HG02943 (cell line): ENCODE results near the gene IDH3G.
A peak's percentile ranks its signal among the peaks of the same experiment; 100 is the strongest.
"Not testable (repeated sequence)": the region's sequence is repeated elsewhere in the genome, so short reads cannot be mapped to it uniquely, and the experiment has no call there.

Experiments used
- ATAC-seq: cut with Tn5 transposase; IDR thresholded peaks from one replicate; pipeline ENCODE4 v1.9.1; 2021; ENCODE audit warnings: mild to moderate bottlenecking, low read depth, moderate library complexity; ENCODE audit not compliant: unreplicated experiment

Gene IDH3G

DNA sequence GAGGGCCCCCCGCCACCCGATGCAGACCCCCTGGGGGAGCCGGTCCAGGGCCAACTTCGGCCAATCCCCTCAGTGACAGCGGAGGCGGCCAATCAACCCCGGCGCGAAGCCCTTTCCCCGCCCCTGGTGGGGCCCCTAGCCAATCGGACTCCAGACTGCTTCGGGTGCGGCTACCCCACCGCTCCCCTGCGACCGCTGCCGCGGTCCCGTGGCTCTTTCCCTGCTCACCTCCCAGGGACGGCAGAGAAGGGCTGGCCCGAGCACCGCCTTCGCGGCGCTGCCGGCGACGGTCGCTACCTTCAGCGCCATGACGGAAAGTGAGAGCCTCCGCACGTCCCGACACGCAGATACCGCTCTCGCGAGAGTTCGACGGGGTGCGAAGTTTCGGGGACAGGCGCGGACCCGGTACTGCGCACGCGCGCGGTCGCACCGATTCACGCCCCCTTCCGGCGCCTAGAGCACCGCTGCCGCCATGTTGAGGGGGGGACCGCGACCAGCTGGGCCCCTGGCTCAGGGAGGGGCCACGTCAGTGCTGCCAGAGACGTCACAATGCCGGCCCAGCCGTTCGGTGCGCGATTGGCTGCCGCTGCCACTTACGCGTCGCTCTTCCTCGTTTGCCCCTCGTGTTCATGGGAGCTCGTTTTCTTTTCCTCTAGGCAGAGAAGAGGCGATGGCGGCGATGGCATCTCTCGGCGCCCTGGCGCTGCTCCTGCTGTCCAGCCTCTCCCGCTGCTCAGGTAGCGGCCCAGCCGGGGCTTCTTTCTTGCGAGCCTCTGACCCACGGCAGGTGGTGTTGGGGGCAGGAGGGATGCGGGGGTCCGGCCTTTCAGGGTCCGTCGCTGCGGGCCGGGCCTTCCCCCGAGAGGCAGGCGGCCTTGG lies at the start of gene IDH3G, which contains the start of gene SSR4:
IDH3G (minus strand) TSS at position 358 of the 879 bp plus-strand sequence; CDS start at position 309, 49 bp downstream.
SSR4 (plus strand) TSS at position 651 of the 879 bp plus-strand sequence; CDS start at position 671, 20 bp downstream.
- ATAC-seq = peak; percentile 85

- no peak for ATAC-seq
These were observed 42.7 kb upstream of the IDH3G start for GRCh38 chrX:153836921-153837320.

DNA sequence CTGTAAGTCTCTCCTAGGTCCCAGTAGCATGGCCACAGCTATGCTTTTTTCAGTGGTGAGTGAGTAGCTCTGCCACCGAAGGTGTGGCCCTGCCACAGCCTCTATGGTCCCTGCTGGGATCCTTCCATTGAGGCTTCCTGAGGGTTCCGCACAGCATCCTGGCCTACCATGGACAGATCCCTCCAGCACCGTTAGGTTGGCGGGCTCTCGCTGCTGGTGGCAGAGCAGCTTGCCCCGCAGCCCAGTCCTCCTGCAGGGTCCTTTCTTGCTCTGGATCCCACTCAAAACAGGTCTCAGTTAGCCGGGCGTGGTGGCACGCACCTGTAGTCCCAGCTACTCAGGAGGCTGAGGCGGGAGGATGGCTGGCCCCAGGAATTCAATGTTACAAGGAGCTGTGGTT lies 38.6 kb upstream of the IDH3G start:
- no peak for ATAC-seq

DNA sequence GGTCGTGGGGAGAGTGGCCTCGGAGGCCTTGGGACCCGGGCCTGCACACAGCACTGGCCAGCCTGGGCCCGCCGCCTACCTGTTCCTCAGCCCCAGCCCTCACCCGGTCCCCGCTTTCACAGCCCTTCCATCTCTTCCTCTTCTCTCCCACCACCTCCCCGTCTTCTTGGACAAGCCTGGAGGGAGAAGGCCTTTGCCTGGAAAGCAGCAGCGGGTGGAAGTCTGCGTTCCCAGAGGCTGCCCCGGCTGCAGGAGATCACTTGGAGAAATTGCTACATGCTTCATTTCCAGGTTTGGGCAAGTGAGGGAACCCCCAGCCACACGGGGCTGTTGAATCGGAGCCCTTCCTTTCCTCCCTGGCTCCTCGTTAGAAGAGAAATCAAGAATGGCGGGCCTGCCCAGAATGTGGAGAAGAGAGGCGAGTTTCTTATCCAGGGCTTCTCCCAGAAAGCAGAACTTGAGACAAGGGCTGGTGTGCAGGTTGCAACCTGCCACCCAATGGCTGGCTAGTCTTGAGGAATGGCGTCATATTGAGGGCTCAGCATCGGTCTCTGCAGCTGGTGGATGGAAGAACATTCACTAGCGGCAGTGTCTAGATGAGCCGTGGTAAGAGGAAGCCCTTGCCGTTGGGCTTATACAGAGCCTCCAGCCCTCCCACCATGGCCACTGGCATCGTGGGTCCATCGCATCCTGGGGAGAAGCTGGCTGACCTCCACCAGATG lies 37.4 kb upstream of the IDH3G start:
- ATAC-seq = no peak

DNA sequence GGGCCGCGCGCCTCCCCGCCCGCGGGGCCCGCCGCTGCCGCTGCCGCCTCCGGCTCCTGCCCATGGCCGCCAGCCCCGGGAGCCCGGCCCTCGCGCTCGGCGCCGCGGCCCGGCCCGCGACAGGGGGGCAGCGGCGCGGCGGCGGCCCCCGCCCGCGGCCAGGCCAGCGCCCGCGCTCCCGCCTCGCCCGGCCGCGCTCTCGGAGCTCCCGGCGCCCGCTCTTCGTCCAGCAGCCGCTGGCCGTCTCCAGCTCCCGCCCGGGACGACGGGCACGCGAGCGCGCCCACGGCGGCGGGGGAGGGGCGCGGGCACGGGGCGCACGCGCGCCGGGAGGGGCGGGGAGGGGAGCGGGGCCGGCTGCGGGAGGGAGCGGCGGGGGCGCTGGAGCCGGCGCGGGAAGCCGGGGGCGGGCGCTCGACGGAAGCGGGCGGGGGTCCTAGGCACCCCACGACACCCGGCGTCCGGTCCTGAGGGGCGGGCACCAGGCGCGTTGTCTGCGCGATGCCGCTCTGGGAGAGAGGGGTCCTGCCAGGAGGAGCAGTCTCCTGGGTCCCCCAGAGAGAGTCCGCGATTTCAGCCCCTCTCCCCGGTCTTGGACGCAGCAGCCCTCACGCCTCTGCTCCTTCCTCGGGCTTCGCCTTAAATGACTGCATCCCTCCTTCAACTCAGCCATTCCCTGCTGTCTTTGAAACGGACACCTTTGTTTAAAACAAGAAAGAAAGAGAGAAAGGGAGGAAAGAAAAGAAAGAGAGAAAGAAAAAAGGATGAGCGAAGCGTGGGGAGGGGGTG lies 36.7 kb upstream of the IDH3G start:
- no peak for ATAC-seq

GRCh38 chrX:153829799-153830639 lies 35.8 kb upstream of the IDH3G start, which contains the start of gene PDZD4:
Gene PDZD4 (minus strand): TSS chrX:153830544. CDS start chrX:153830298, 246 bp downstream.
- ATAC-seq = no peak

DNA sequence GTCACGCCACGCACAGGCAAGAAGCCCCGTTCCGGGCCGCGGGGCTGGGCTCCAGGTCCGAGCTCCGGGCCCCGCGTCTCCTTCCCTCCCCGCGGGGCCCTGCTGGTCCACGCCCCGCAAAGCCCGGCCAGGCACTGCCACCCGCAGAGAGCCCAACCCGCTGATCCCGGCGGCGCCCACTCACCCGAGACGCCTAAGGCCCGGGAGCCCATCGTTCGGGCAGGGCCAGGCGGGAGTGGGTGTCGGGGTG lies 35.3 kb upstream of the IDH3G start:
- ATAC-seq = no peak

GRCh38 chrX:153828723-153829548 lies 34.8 kb upstream of the IDH3G start:
- ATAC-seq = no peak

GRCh38 chrX:153828308-153828707 lies 34.1 kb upstream of the IDH3G start:
- ATAC-seq = no peak

GRCh38 chrX:153827903-153828302 lies 33.7 kb upstream of the IDH3G start:
- no peak for ATAC-seq

- ATAC-seq = no peak
These were observed 32.8 kb upstream of the IDH3G start for GRCh38 chrX:153827016-153827415.

DNA sequence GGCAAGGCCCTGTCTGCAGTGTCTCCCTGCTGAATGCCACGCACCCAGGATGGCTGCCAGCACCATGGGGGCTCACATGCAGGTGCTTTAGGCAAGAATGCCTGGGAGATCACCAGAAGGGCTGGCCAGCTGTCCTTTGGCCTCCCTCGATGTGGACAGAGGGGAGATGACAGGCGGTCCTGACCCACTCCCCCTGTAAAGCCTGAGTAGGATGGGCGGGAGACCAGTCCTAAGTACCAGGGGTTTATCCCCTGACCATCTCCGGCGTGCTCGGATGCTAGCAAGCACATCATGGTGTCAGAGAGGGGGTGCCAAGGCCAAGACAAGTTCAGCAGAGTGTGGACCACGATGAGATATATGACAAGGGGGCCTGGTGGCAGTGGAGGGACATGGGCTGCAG lies 30.9 kb upstream of the IDH3G start:
- ATAC-seq = no peak

GRCh38 chrX:153824348-153824747 lies 30.2 kb upstream of the IDH3G start:
- ATAC-seq = no peak

DNA sequence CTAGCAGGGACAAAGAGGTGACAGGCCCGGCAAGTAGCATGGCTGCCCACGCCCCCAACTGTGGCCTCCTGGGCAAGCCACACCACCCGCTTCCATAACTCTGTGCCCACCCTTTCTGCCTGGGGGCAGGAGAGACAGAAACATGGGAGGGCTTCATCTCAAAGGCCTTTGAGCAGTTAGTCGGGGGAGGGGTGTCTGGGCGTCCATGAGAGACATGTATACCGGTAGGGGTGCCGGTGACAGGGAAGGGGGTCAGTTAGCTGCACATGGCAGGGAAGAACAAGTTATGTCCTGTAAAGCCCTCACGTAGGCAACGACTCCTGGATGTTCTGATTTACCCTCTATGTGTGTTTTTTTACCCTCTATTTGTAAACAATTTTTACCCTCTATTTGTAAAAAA lies 26.9 kb upstream of the IDH3G start:
- no peak for ATAC-seq

DNA sequence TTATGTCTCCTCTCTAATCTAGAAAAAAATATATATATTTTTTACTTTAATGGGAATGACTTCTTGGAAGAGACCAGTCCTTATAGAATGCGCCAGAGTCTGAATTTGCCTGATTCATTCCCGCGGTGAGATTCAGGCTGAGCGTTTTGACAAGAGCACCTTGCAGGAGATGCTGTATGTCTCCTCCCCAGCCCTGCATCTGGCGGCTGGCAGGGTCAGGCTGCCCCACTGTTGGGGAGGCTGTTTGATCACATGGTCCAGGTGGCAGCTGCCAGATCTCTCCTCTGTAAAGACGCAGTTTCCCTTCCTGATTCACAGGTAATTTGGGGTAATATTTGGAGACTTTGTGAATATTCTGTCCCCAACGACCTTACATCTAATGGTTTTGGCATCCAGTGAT lies 26.4 kb upstream of the IDH3G start:
- ATAC-seq = no peak

DNA sequence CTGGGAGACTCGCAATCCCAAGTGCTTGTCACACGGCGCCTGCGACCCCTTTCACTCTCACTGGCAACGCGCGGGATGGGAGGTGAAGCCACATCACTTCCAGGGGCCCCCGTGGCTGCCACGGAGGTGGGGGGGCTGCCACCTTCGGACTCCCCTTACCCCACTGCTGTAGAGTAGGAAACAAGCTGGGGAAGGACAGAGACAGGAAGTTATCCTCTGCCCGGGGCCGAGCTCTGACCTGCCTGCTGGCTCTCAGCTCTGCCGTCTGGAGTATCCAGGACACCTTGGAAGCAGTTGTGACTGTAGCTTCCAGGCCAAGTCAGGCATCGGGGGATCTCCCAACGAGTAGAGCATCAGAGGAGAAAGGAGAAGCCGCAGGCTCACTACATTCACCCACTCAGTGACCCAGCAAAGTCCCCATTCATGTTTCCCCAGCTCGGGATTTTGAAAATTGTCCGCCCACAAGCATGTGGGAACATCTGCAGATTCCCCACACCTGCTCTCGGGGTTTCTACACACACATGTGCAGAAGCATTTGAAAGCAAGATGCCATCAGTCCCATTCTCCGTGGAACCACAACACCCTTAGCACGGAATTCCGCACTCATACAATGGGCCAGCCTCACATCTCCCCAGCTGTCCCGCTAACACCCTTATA lies 25.3 kb upstream of the IDH3G start:
- no peak for ATAC-seq

DNA sequence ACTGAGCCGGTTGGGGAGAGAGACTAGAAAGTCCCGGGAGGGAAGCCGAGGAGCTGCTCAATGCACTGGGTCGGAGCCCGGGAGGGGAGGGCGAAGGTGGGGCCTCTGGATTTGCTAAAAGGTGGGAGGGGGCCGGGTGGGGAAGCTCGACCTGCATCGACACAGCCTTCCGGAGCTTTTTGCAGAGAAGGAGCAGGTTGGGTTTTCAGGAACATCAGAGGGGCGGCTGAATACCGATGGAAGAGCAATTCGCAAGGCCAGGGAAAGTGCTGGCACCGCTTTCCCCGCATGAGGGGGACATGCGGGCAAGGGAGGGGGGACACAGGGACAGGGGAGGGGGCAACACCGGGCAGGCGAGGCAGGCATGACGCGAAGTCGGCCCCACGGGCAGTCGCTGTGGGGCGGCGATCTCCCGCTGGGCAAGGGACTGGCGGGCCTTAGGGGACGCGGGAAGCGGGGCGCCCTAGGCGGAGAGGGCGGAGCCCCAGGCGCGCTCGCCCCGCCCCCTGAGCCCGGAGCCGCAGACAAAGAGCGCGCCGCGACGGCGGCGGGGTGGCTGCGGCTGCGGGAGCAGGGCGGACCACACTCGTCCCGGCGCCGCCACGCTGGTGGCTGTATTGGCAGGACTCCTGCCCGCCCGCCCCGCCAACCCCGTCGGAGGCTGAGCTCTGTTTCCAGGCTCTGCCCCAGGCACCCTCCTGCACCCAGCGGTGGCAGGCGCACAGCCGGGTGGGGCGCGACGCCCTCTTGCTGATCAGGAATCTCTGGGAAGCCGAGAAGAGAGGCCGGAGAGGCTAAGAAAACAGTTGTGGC lies 24.6 kb upstream of the IDH3G start:
- ATAC-seq = no peak

- not testable (repeated sequence) for ATAC-seq
These were observed 23.9 kb upstream of the IDH3G start for GRCh38 chrX:153818064-153818463.
